GM03348 (cell line): ENCODE measurements around the gene PRTG.
"Not testable (repeated sequence)": the region's sequence is repeated elsewhere in the genome, so short reads cannot be mapped to it uniquely, and the experiment has no call there.

ENCODE experiments used
- DNase-seq: peaks from one replicate; pipeline ENCODE4 v3.0.0; 2012; ENCODE audit warnings: low spot score

Gene PRTG

GRCh38 chr15:55630858-55631257 lies 112.1 kb downstream of the PRTG start:
- DNase-seq, result no peak

- peak; percentile 9 for DNase-seq
These were observed 114.6 kb downstream of the PRTG start for GRCh38 chr15:55628369-55628730.

- DNase-seq, result peak; percentile 74
These were observed 115.1 kb downstream of the PRTG start for GRCh38 chr15:55627730-55628368.

- DNase-seq, result no peak
These were observed 123.2 kb downstream of the PRTG start for GRCh38 chr15:55619783-55620182.

- DNase-seq, result no peak
These were observed 124.6 kb downstream of the PRTG start for GRCh38 chr15:55618387-55618786.

GRCh38 chr15:55615445-55615844 lies 127.5 kb downstream of the PRTG start:
- no peak for DNase-seq

GRCh38 chr15:55613727-55614126 lies 129.2 kb downstream of the PRTG start:
- DNase-seq, result no peak

- DNase-seq, result no peak
These were observed 136.7 kb downstream of the PRTG start for GRCh38 chr15:55606214-55606613.

GRCh38 chr15:55601374-55601773 lies 141.6 kb downstream of the PRTG start:
- no peak for DNase-seq

- no peak for DNase-seq
These were observed 143.5 kb downstream of the PRTG start for GRCh38 chr15:55599439-55599838.

- not testable (repeated sequence) for DNase-seq
These were observed 149.9 kb downstream of the PRTG start for GRCh38 chr15:55593019-55593418.

GRCh38 chr15:55590788-55591187 lies 152.2 kb downstream of the PRTG start:
- DNase-seq, result no peak

GRCh38 chr15:55589287-55589686 lies 153.7 kb downstream of the PRTG start:
- no peak for DNase-seq

GRCh38 chr15:55588815-55589115 lies 154.2 kb downstream of the PRTG start:
- DNase-seq, result no peak

- DNase-seq, result peak; percentile 88
These were observed 154.7 kb downstream of the PRTG start, which contains the start of gene PYGO1 for GRCh38 chr15:55588070-55588814. TSS of gene PYGO1 (minus strand) at chr15:55588345. CDS start at chr15:55587883, 462 bp downstream.

GRCh38 chr15:55587321-55588069 lies 155.5 kb downstream of the PRTG start:
- DNase-seq, result peak; percentile 84

- DNase-seq, result no peak
These were observed 156.1 kb downstream of the PRTG start for GRCh38 chr15:55586808-55587207.

- DNase-seq, result no peak
These were observed 166.0 kb downstream of the PRTG start for GRCh38 chr15:55576943-55577342.

GRCh38 chr15:55574096-55574495 lies 168.9 kb downstream of the PRTG start:
- no peak for DNase-seq

- DNase-seq, result no peak
These were observed 169.7 kb downstream of the PRTG start for GRCh38 chr15:55573224-55573623.

- DNase-seq, result no peak
These were observed 178.4 kb downstream of the PRTG start for GRCh38 chr15:55564347-55565145.

- DNase-seq, result no peak
These were observed 180.4 kb downstream of the PRTG start for GRCh38 chr15:55562601-55563000.
